Heart left ventricle (tissue), 16 donors: Measurements from ENCODE around the gene PSMG4. TPM values are rescaled to one million over a fixed set of nuclear protein-coding genes. Genes with fewer than 3 reads are reported as not detected.

Experiments used
- ATAC-seq, 4 donors: fragments of 200-7000 bp; cut with Tn5 transposase; one replicate each; pipeline ENCODE4 v1.9.1; 2020 to 2022; ENCODE audit warnings: moderate library complexity in 4 of 4, mild to moderate bottlenecking in 3 of 4, moderate number of reproducible peaks in 1 of 4
- DNase-seq, 5 donors: peaks; one replicate each; pipeline ENCODE4 v3.0.0-alpha.2; 2020
- H3K27ac ChIP-seq, 12 donors: fragments of 200-600 bp; sonication (generic) in 4 of 12; one replicate each; pipeline versions ENCODE4 v1.5.0 to v1.8.0; 2016 to 2022; ENCODE audit warnings: mild to moderate bottlenecking in 2 of 12
- H3K27me3 ChIP-seq, 9 donors: fragments of 200-600 bp; sonication (generic) in 2 of 9; one replicate each; pipeline versions ENCODE4 v1.5.1 to v1.8.0; 2016 to 2022; ENCODE audit warnings: mild to moderate bottlenecking in 3 of 9
- H3K36me3 ChIP-seq, 9 donors: fragments of 200-600 bp; sonication (generic) in 2 of 9; one replicate each; pipeline versions ENCODE4 v1.5.0 to v1.8.0; 2018 to 2022; ENCODE audit warnings: mild to moderate bottlenecking in 2 of 9
- H3K4me1 ChIP-seq, 12 donors: fragments of 200-600 bp; sonication (generic) in 4 of 12; one replicate each; pipeline versions ENCODE4 v1.5.0 to v1.8.0; 2016 to 2022; ENCODE audit warnings: mild to moderate bottlenecking in 3 of 12
- H3K4me3 ChIP-seq, 12 donors: fragments of 200-600 bp; sonication (generic) in 4 of 12; one replicate each; pipeline versions ENCODE4 v1.5.0 to v1.8.0; 2017 to 2022; ENCODE audit warnings: mild to moderate bottlenecking in 9 of 12, moderate library complexity in 4 of 12
- H3K9me3 ChIP-seq, 12 donors: fragments of 200-600 bp; sonication (generic) in 4 of 12; one replicate each; pipeline versions ENCODE4 v1.5.0 to v1.8.0; 2016 to 2022; ENCODE audit warnings: mild to moderate bottlenecking in 1 of 12
- CTCF ChIP-seq, 12 donors: fragments of 200-600 bp; sonication (generic) in 4 of 12; IDR thresholded peaks; one replicate each; pipeline versions ENCODE4 v1.5.0 to v1.8.0; 2018 to 2022; ENCODE audit warnings: antibody characterized with exemption in 12 of 12, mild to moderate bottlenecking in 5 of 12
- POLR2A ChIP-seq, 2 donors: fragments of 450-650 bp; IDR thresholded peaks; one replicate each; pipeline ENCODE4 v1.6.1; 2017; ENCODE audit warnings: antibody characterized with exemption in 2 of 2, mild to moderate bottlenecking in 2 of 2, moderate library complexity in 2 of 2
- WGBS, 4 donors: extraction: QIAGEN DNeasy Blood & Tissue Kit in 2 of 4; methylation state at CpG; one replicate each; pipeline versions ENCODE4 v1.1.5 to v1.1.7; 2013 to 2018; 5-methylcytosine and 5-hydroxymethylcytosine counted together
- intact Hi-C, 10 donors: fragments of 100-400 bp; cut with DNase I; formaldehyde crosslinking; loops; one replicate each; pipeline versions ENCODE4 v1.11.1 to v1.14.2; 2022
- polyA plus RNA-seq, 2 donors: library from polyadenylated mRNA; stranded (reverse); fragments of 200-250 nt; gene quantifications; one replicate each; pipeline ENCODE4 v1.2.3, GENCODE V29; 2013
- total RNA-seq, 9 donors: library from RNA; depleted of rRNA in 2 of 9; stranded (reverse); fragments of >200 nt in 2 of 9; fragmentation: NEBNext Ultra II Directional in 3 of 9; extraction: Animal tissue kit (Norgen Biotek cat#: 25700) in 3 of 9; gene quantifications; one replicate each; pipeline versions ENCODE4 v1.1.0 to v1.2.4, GENCODE V29; 2016 to 2023
- donor health status: ischemic (EF 13 %, LVEDD 7.1; RV severe dilation, severe dysfunction).
- donor health status: healthy with polysubstance abuse.
- donor health status: DM: no; HTN: yes; CAD: no.
- donor health status: DM: no; HTN: no; CAD: no.
- donor health status: ischemic (EF 25% LVEDD 6.9; RV normal size, moderate dysfunction).
- donor health status: ischemic (EF 25% LVEDD 5.7; RV mildly dilated, moderate dysfunction).
- donor health status: healthy.
- donor health status: DM: yes; HTN: yes; CAD: no.
- donor health status: ischemic (EF 35%, LVEDD 5.7; RV mildly dilated, moderate dysfunction).
- donor health status: nonischemic (EF 11% LVEDD 7.7; RV severe dilation, severe dysfunction).
- donor health status: DM: yes; HTN: yes; CAD: no.
- donor health status: PGD.
- donor health status: ischemic (EF 29% LVEDD 5.4; RV normal size, mild dysfunction).
- donor health status: nonischemic (EF 23%, LVEDD 6.1; RV moderate dilation, normal function).

Gene PSMG4
- total and polyA plus RNA-seq, 11 donors = 6.2 to 21.7 (median 9.7) TPM

GRCh38 chr6:3253597-3253961 is 5.2 kb upstream of the PSMG4 start:
- ATAC-seq = no peak
- TF ChIP-seq CTCF (IDR thresholded peaks at IDR 0.05) (no peak), POLR2A (IDR thresholded peaks at IDR 0.05) (no peak)
- Histone ChIP-seq H3K27ac (no peak overlapping the region), H3K36me3 (no peaks in the 10 kb centered on the region), H3K4me1 (peaks cover 0 to 27% (median 9%) of the 10 kb centered on the region in 12 donors), H3K9me3 (no peaks in the 10 kb centered on the region), H3K27me3 (peaks cover 0 to 9% (median 0%) of the 10 kb centered on the region in 9 donors), H3K4me3 (no peak overlapping the region)
- WGBS, 4 donors = 96 to 97% (median 96%) methylated on average over 24 to 40 of the region's 40 CpGs
- DNase-seq = no peak
- intact Hi-C loops = loop anchor here in 7 of 10 donors (5.0 to 10.0 kb wide), 4 partner anchors 89 to 259 kb away; partner anchors contain the start of genes TUBB2A (in 4 of the 7) and NQO2 (in 3 of the 7)

GRCh38 chr6:3258201-3258600 is 546 bp upstream of the PSMG4 start:
- Histone ChIP-seq H3K4me1 (peaks cover 0 to 37% (median 18%) of the 10 kb centered on the region in 12 donors), H3K9me3 (no peaks in the 10 kb centered on the region), H3K36me3 (peaks cover 0 to 1% (median 0%) of the 10 kb centered on the region in 9 donors), H3K4me3 (peak overlapping the region; percentile 60 to 99 (median 94)), H3K27me3 (no peaks in the 10 kb centered on the region), H3K27ac (peak overlapping the region in 9 of 12 donors; percentile 59 to 85 (median 82))
- no peak for TF ChIP-seq CTCF (IDR thresholded peaks at IDR 0.05)
- no peak for TF ChIP-seq POLR2A (IDR thresholded peaks at IDR 0.05)
- WGBS, 4 donors = 56 to 62% (median 58%) methylated on average over 12 of the region's 12 CpGs
- DNase-seq (no peak), ATAC-seq (no peak)
- intact Hi-C loops = loop anchor here in 7 of 10 donors (2.0 to 10.0 kb wide), 3 partner anchors 93 to 263 kb away; partner anchors contain the start of gene NQO2 (in 3 of the 7)

GRCh38 chr6:3259491-3259958 is 778 bp downstream of the PSMG4 start:
- Histone ChIP-seq H3K9me3 (no peaks in the 10 kb centered on the region), H3K4me3 (peak overlapping the region; percentile 60 to 99 (median 94)), H3K4me1 (peaks cover 0 to 44% (median 18%) of the 10 kb centered on the region in 12 donors), H3K36me3 (peaks cover 0 to 14% (median 12%) of the 10 kb centered on the region in 9 donors), H3K27me3 (no peaks in the 10 kb centered on the region), H3K27ac (peak overlapping the region in 11 of 12 donors; percentile 40 to 85 (median 82))
- ATAC-seq (peak in 2 of 4 donors; percentile 16 to 38), DNase-seq (peak in 1 of 5 donors; percentile 52)
- TF ChIP-seq POLR2A (IDR thresholded peaks at IDR 0.05) (no peak), CTCF (IDR thresholded peaks at IDR 0.05) (peak in 1 of 12 donors; percentile 6)
- intact Hi-C loops = loop anchor here in 7 of 10 donors (2.0 to 10.0 kb wide), 3 partner anchors 95 to 265 kb away; partner anchors contain the start of gene NQO2 (in 3 of the 7)
- WGBS, 4 donors = 1 to 3% (median 2%) methylated on average over 16 to 21 of the region's 21 CpGs

- ATAC-seq = no peak
- Histone ChIP-seq H3K4me1 (peaks cover 0 to 44% (median 18%) of the 10 kb centered on the region in 12 donors), H3K27ac (peak overlapping the region in 1 of 12 donors; percentile 83), H3K36me3 (peaks cover 0 to 19% (median 14%) of the 10 kb centered on the region in 9 donors), H3K4me3 (peak overlapping the region in 6 of 12 donors; percentile 79 to 98 (median 90)), H3K27me3 (no peaks in the 10 kb centered on the region), H3K9me3 (no peaks in the 10 kb centered on the region)
- no peak for DNase-seq
- intact Hi-C loops = no loop called here
- 85 to 90% (median 87%) methylated on average over 14 of the region's 14 CpGs for WGBS, 4 donors
- TF ChIP-seq POLR2A (IDR thresholded peaks at IDR 0.05) = no peak
- no peak for TF ChIP-seq CTCF (IDR thresholded peaks at IDR 0.05)
Observed at GRCh38 chr6:3260296-3260695, 1.5 kb downstream of the PSMG4 start.
